HG03439 (cell line): ENCODE results near the gene KCTD21.
"Not testable (repeated sequence)": the region's sequence is repeated elsewhere in the genome, so short reads cannot be mapped to it uniquely, and the experiment has no call there.

Experiments used
- ATAC-seq: cut with Tn5 transposase; IDR thresholded peaks from one replicate; pipeline ENCODE4 v1.9.1; 2021; ENCODE audit warnings: mild to moderate bottlenecking, moderate library complexity; ENCODE audit not compliant: unreplicated experiment

Gene KCTD21

DNA sequence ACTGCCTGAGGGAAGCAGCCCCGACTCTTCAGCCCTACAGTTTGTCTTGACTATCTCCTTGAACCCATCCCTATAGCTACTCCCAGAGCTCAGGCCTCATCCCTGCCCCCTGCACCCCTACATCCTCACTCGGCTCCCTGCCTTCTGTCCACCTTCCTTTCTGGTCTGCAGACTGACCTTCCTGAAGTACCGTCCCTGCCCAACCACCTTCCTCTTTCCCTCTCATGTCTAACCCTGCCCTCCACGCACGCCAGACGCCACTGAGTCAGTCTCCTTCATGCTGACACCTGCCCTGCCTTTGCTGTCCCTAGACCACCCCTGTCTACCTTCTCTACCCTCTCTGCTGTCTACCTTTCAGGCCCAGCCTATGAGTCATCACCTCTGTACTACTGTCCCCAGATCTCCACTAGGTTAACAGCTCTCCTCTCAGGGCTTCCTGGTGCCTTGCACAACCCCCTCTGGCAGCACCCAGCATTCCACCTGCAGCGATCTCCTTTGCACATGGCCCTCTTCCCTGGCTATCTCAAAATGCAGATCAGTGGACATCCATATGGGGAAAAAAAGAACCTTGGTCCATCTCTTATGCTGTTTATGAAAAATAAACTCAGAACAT is 8.9 kb downstream of the KCTD21 start:
- ATAC-seq = no peak

- ATAC-seq = no peak
These were observed 11.2 kb downstream of the KCTD21 start for GRCh38 chr11:78177216-78177615.

DNA sequence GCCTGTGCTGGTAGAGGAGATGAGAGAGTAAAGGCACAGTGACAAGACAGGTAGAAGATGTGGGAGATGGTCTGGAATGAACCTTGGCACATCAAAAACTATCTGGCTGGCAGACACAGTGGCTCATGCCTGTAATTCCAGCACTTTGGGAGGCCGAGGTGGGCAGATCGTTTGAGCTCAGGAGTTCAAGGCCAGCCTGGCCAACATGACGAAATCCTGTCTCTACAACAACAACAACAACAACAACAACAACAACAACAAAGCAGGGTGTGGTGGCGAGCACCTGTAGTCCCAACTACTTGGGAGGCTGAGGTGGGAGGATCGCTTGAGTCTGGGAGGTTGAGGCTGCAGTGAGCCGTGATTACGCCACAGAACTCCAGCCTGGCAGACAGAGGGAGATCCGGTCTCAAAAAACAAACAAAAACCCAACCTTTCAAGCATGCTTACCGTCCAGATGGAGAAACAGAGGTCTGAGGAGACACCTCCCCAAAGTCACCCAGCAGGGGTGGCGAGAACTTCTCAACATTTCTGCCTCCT is 11.8 kb downstream of the KCTD21 start:
- no peak for ATAC-seq

DNA sequence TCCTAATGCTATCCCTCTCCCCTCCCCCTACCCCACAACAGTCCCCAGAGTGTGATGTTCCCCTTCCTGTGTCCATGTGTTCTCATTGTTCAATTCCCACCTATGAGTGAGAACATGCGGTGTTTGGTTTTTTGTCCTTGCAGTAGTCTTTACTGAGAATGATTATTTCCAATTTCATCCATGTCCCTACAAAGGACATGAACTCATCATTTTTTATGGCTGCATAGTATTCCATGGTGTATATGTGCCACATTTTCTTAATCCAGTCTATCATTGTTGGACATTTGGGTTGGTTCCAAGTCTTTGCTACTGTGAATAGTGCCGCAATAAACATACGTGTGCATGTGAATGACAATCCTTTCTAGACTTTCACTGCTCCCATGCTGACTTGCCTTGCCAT is 12.6 kb downstream of the KCTD21 start:
- ATAC-seq = not testable (repeated sequence)

DNA sequence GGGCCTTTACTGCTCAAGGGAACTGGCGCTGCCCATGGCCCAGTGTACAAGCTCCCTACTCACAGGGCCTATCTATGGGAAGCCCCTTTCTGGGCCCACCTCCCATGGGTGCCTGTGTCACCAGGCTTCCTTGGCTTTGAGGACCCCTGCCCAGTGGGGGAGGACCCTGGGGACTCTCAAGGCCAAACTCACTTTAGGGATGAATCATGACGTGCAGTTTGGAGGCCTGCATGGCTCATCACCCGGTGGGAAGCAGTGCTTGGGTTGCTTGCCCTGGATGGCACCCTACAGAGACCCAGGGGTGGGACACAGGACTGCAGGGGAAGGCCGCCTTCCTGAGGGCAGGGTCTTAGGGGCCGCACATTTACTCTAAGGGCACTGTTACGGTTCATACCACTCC is 16.5 kb downstream of the KCTD21 start:
- no peak for ATAC-seq

GRCh38 chr11:78170874-78171549 is 17.4 kb downstream of the KCTD21 start:
- no peak for ATAC-seq

DNA sequence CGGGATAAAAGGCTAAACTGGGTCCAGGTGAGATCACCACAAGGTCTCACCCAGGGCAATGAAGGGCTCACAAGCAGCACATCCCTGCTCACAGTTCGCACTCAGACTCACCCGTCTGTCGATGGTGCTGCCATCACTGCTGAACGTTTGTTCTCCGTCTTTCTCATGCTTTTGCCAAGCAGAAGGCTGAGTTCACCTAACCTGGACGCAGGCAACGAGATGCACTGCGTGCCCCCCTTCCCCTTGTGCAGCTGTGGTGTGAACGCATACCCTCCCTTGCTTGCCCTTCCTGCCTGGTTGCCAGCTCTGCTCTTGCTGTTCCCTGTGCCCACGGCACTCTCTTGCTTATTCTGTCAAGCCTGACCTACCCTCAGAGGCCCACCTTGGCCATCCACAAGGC is 18.0 kb downstream of the KCTD21 start:
- ATAC-seq = no peak

DNA sequence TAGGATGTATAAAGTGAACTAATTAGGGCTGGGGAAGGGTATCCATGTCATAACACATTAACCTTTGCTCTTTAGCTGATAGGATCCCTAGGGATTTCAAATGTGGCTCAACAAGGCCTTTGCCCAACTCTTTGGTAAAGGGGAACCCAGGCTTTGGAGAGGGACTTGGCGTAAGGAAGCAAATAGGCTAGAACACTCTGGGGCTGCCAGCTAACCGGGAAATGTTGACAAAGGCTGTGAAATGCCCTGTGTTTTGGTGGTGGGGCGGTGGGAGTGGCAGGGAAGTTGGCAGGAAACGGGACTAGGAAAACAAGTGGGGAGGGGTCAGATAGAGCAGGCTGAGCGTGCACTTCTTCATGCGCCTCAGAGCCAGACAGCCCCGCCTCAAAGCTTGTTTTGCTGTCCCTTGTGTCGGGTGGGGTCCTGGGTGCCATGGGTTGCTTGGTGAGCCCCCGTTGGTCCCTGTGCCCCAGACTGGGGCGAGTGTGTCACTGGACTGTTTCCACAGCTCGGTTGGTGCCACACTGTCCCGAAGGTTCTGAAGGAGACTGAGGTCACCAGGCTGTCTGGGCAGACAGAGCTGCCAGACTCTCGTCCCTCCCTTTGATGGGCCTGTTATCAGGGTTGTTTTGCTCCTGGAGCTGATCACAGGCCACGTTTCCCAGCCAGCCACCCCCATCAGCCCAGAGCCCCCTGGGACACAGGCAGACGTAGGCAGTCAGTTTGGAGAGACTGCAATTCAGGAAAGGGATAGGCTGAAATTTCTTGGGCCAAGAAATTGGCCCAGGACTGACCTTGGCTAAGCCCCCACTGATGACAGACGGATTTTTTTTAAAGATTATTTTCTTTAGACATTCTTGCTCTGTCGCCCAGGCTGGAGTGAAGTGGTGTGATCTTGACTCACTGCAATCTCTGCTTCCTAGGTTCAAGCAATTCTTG is 19.6 kb downstream of the KCTD21 start:
- ATAC-seq = no peak

DNA sequence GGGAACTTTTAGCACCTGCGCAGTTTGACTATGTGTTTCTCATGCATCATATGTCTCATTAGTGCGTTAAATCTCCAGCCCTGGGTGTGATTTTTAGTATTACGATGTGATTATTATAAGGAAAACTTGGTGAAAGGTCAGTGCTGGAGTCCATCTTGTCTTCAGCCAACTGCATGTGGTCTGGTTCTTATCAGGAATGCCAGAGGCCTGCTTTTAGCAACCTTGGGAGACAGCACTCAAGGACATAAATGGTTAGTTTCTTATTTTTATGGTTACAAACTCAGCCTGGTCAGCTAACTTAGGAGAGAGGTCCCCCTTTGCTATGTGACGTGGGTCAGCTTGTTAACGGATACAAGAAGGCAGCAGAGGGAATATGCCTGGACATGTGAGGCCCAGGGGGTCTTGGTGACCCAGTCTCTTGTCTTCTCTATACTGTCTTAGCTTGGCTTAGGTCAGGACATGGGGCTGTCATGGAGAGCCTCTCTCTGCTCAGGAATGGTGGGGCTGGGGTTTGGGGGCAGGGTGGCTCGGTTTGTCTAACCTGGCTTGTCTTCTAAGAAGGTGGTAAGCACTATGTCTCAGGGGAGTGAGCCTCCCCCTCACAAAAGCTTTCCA is 21.5 kb downstream of the KCTD21 start:
- no peak for ATAC-seq

DNA sequence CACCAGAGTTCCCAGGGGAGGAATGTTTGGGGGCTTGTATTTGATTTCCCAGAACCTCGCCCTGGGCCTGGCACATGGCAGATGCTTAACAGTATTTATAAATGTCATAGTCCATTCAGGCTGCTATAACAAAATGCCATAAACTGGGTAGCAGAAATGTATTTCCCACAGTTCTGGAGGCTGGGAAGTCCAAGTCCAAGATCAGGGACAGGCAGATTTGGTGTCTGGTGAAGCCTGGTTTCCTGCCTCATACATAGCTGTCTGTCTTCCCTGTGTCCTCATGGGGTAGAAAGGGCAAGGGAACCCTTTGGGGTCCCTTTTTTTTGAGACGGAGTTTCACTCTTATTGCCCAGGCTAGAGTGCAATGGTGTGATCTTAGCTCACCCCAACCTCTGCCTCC is 24.0 kb downstream of the KCTD21 start:
- no peak for ATAC-seq

DNA sequence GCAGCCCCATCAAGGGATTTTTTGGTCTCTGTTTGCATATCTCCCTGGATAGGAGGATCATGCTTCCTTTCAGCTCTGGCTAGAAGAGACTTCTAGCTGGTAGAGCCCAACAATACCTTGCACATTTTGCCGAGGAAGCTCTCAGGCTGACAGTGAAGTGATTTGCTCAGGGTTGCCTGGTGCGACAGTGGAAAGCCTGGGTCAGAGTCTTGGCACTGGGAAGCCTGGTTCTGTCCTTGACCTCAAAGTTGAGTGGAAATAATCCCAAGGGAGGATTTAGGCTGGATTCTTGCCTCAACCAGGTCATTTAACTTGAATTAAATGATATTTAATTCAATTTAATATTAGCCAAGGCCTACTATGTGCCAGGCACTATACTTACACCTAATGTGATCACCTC is 24.6 kb downstream of the KCTD21 start:
- ATAC-seq = no peak

DNA sequence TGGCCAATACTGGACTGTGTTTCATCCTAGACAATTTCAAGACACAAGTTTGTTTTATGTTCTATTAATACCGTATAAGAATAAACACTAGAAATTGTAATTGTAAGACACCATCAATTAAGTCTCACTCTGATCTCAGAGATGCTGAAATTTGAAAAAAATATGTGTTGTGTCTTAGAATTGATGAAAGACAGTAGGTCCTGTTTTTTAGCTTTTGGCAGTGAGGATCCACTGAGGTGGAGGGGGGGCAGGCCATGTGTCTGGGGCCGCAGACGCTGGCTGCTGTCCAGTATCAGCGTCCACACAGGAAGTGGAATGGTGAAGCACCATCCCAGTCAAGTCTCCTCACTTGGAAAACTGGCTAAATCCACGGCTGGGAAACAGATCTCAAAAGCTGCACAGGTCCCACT is 26.5 kb downstream of the KCTD21 start:
- ATAC-seq = no peak

DNA sequence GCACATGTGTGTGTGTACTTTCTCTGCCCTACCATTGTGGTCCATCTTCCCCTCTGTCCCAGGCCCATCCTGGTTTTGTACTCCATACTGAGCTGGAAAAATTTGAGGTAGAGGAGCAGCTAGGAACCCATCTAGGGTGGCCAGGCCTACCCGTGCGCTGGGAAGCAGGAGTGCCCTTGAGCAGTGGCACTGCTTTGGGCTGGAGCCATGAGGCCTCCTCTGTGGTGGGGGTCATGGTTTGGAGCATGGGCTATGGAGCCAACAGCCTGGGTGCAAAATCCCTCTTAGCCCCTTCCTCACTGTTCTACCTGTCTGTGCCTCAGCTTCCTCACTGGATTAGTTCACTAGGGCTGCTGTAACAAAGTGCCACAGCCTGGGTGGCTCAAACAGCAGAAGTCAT is 27.1 kb downstream of the KCTD21 start:
- ATAC-seq = no peak

DNA sequence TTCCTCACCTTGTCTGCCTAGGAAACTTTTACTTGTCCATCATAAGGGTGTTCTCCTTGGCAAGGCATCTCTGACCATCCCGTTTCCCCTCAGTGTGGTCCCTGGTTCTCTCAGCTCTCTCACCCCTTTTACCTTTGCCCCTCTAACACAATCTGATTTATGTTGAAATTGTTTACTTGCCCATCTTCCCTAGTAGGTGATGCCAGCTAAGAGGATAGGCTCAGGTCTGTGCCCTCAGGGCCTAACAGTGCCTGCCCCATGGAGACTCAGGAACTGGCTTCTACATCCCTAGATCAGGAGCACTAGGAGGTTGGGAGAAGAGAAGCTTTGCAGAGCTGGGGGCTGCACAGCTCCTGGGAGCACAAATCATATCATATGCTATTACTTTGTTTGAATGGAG is 27.9 kb downstream of the KCTD21 start:
- ATAC-seq = no peak

- ATAC-seq = no peak
These were observed 29.3 kb downstream of the KCTD21 start for GRCh38 chr11:78158987-78159652.

- no peak for ATAC-seq
These were observed 32.1 kb downstream of the KCTD21 start for GRCh38 chr11:78156127-78156844.

DNA sequence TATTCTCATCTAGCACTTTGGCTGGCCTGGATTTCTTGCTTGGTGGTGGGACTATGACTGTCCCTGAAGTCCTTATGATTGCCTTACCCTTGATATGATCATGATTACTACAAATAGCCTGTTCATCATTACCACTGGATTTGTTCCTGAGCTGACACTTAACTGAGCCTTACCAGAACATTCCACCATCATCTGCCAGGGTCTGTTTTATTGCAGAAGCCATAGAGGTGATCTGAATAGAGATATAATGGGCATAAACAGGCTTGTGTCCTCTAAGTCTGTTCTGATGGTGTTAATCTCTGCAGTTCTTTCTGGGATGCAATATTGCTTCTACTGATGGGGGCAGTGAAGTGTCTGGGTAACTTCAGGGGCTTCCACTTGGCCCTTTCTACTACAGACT is 36.6 kb downstream of the KCTD21 start:
- no peak for ATAC-seq

GRCh38 chr11:78150754-78151153 is 37.7 kb downstream of the KCTD21 start:
- ATAC-seq = no peak

DNA sequence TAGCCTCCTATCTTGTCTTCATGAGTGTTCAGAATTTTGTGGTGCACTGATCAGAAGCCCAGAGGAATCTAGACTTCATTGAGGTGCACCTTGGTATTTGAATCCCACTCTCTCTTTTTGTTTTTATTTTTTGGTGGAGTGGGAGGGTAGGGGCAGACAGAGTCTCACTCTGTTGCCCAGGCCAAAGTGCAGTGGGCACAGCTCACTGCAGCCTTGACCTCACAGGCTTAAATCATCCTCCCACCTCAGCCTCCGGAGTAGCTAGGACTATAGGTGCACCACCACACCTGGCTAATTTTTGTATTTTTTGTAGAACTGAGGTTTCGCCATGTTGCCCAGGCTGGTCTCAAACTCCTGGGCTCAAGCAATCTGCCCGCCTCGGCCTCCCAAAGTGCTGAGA is 38.1 kb downstream of the KCTD21 start:
- no peak for ATAC-seq

DNA sequence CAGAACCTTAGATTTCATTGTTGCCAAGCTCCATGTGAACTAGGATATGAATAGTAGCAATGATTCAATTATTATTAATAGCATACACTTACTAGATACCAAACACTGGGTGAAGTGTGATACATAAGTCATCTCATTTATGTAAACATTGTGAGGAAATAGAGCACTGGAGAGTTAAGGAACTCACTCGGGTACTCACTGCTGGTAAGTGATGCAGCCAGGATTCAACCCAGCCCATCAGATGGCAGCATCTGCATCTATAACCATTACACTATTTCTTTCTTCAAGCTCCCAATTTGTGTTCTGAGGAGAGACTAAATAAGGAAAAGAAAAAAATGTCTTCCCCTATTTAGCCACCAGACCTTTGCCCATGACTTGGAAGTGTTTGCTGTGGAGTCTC is 38.8 kb downstream of the KCTD21 start:
- no peak for ATAC-seq
